OCI-LY7 (cell line): ENCODE data around the gene TMC8. TPM values are rescaled to one million over a fixed set of nuclear protein-coding genes. Genes with fewer than 3 reads are reported as not detected.

Source experiments
- BruUV-seq: library from RNA; stranded (reverse); fragments of 400-500 nt; replicated peaks from 2 replicates; lab custom pipeline; 2021; lab: Mats Ljungman, UMichigan
- CTCF ChIA-PET: fragments of 300-600 bp; sonication (Branson Sonifier 250); formaldehyde crosslinking; loops from one replicate; lab custom pipeline; 2022; ENCODE audit warnings: antibody characterized with exemption; ENCODE audit not compliant: unreplicated experiment; lab: Charles Lee
- POLR2A ChIA-PET: fragments of 300-600 bp; sonication (Branson Sonifier 250); formaldehyde crosslinking; loops from one replicate; lab custom pipeline; 2022; ENCODE audit warnings: antibody characterized with exemption; lab: Charles Lee
- DNase-seq: peaks from one replicate; pipeline ENCODE4 v3.0.0-alpha.2; 2015; ENCODE audit warnings: low spot score
- H2AFZ ChIP-seq: fragments of 200-600 bp; sonication (generic), shearing (Covaris generic); 2 replicates; pipeline ENCODE4 v1.6.1; 2014; ENCODE audit warnings: mild to moderate bottlenecking, antibody characterized with exemption, low read length, moderate library complexity
- H3K27ac ChIP-seq: fragments of 200-600 bp; sonication (generic); 2 replicates; pipeline ENCODE4 v1.5.1; 2014; ENCODE audit warnings: mixed run types, low read depth, mild to moderate bottlenecking, moderate library complexity, low read length, inconsistent platforms; ENCODE audit not compliant: poor library complexity, severe bottlenecking
- H3K36me3 ChIP-seq: fragments of 200-600 bp; sonication (generic); 2 replicates; pipeline ENCODE4 v1.6.1; 2014; ENCODE audit warnings: mild to moderate bottlenecking, antibody characterized with exemption, low read length, moderate library complexity, mixed read lengths; ENCODE audit not compliant: insufficient read depth
- H3K4me1 ChIP-seq: fragments of 200-600 bp; sonication (generic); 2 replicates; pipeline ENCODE4 v1.5.1; 2014; ENCODE audit warnings: mild to moderate bottlenecking, low read length; ENCODE audit not compliant: insufficient read depth, poor library complexity, severe bottlenecking
- H3K4me2 ChIP-seq: fragments of 200-600 bp; sonication (generic); 2 replicates; pipeline ENCODE4 v1.6.1; 2014; ENCODE audit warnings: mild to moderate bottlenecking, low read length
- H3K4me3 ChIP-seq: fragments of 200-600 bp; sonication (generic); 2 replicates; pipeline ENCODE4 v1.5.1; 2014; ENCODE audit warnings: mild to moderate bottlenecking, low read depth, low read length; ENCODE audit not compliant: poor library complexity, severe bottlenecking
- H3K79me2 ChIP-seq: fragments of 200-600 bp; sonication (generic); 2 replicates; pipeline ENCODE4 v1.6.1; 2016; ENCODE audit warnings: low read depth, mild to moderate bottlenecking, low read length, moderate library complexity, mixed read lengths; ENCODE audit not compliant: insufficient read depth
- H3K9me2 ChIP-seq: fragments of 200-600 bp; sonication (generic); 2 replicates; pipeline ENCODE4 v1.6.1; 2016; ENCODE audit warnings: mild to moderate bottlenecking, low read length, mixed read lengths; ENCODE audit not compliant: insufficient read depth
- H3K9me3 ChIP-seq: fragments of 200-600 bp; sonication (generic); 2 replicates; pipeline ENCODE4 v1.6.1; 2014; ENCODE audit warnings: mild to moderate bottlenecking, mixed run types, low read length, mixed read lengths
- H4K20me1 ChIP-seq: fragments of 200-600 bp; sonication (generic); 2 replicates; pipeline ENCODE4 v1.6.1; 2014; ENCODE audit warnings: mild to moderate bottlenecking, antibody characterized with exemption, low read length, moderate library complexity, mixed read lengths; ENCODE audit not compliant: insufficient read depth
- CTCF ChIP-seq: fragments of 200-600 bp; sonication (generic); conservative IDR thresholded peaks from 2 replicates; pipeline ENCODE4 v1.5.1; 2014; ENCODE audit warnings: mild to moderate bottlenecking, antibody characterized with exemption, low read length, moderate library complexity, mixed read lengths
- EZH2phosphoT487 ChIP-seq: fragments of 200-600 bp; sonication (generic); IDR thresholded peaks from 2 replicates; pipeline ENCODE4 v1.6.1; 2018; ENCODE audit warnings: low read depth, borderline replicate concordance, mild to moderate bottlenecking, mixed run types, antibody characterized with exemption, low read length, moderate library complexity, mixed read lengths
- intact Hi-C: fragments of 100-400 bp; cut with micrococcal nuclease; formaldehyde crosslinking; loops from one replicate; pipeline ENCODE4 v1.10.0; 2022; ENCODE audit not compliant: unreplicated experiment
- total RNA-seq, 2 experiments: library from RNA; depleted of rRNA in 1 of 2; stranded (reverse); fragments of >200 nt in 1 of 2; shearing (Covaris generic) in 1 of 2; gene quantifications; 2 replicates each; pipeline ENCODE4 v1.2.3, GENCODE V29; 2014 to 2022

The TMC8 gene
- total RNA-seq, 2 experiments from 2014 or later = 83.8 to 236 TPM

GRCh38 chr17:78082988-78083387 lies 47.6 kb upstream of the TMC8 start:
- H3K4me1 ChIP-seq = no peaks in the 10 kb centered on the region
- H3K4me2 ChIP-seq = no peak overlapping the region
- no peak overlapping the region for H3K4me3 ChIP-seq
- no peak overlapping the region for H2AFZ ChIP-seq
- DNase-seq = no peak
- no TSS peak for BruUV-seq
- intact Hi-C loops = no loop called here
- TF ChIP-seq CTCF (no peak), EZH2phosphoT487 (no peak)
- CTCF ChIA-PET = no interaction called here
- no peaks in the 10 kb centered on the region for H3K79me2 ChIP-seq
- H3K9me3 ChIP-seq = no peaks in the 10 kb centered on the region
- H4K20me1 ChIP-seq = no peaks in the 10 kb centered on the region
- POLR2A ChIA-PET = interaction anchor here (0.6 kb wide), 1 partner anchor 76 kb away, joined by 7 read pairs; no protein-coding TSS in a partner anchor
- no peaks in the 10 kb centered on the region for H3K9me2 ChIP-seq
- H3K27ac ChIP-seq = no peak overlapping the region
- peaks cover 23% of the 10 kb centered on the region for H3K36me3 ChIP-seq

GRCh38 chr17:78086740-78087139 lies 43.8 kb upstream of the TMC8 start:
- ChIA-PET CTCF (no interaction called here), POLR2A (interaction anchor here (0.6 to 0.7 kb wide), 4 partner anchors 44 to 1832 kb away, joined by 3 to 4 read pairs (median 3); partner anchors contain the start of genes TMC8 and TNRC6C)
- H3K4me1 ChIP-seq = no peaks in the 10 kb centered on the region
- peaks cover 38% of the 10 kb centered on the region for H3K36me3 ChIP-seq
- no peaks in the 10 kb centered on the region for H3K9me3 ChIP-seq
- TF ChIP-seq CTCF (no peak), EZH2phosphoT487 (no peak)
- H3K79me2 ChIP-seq = no peaks in the 10 kb centered on the region
- H3K4me3 ChIP-seq = no peak overlapping the region
- intact Hi-C loops = no loop called here
- no peaks in the 10 kb centered on the region for H4K20me1 ChIP-seq
- no peaks in the 10 kb centered on the region for H3K9me2 ChIP-seq
- DNase-seq = no peak
- no TSS peak for BruUV-seq
- H3K4me2 ChIP-seq = no peak overlapping the region
- H2AFZ ChIP-seq = no peak overlapping the region
- H3K27ac ChIP-seq = no peak overlapping the region

- no peak for DNase-seq
- Histone ChIP-seq H3K9me2 (no peaks in the 10 kb centered on the region), H3K9me3 (no peaks in the 10 kb centered on the region), H3K4me2 (no peak overlapping the region), H2AFZ (no peak overlapping the region), H3K36me3 (peaks cover 54% of the 10 kb centered on the region), H3K4me1 (no peaks in the 10 kb centered on the region), H3K27ac (no peak overlapping the region), H3K79me2 (no peaks in the 10 kb centered on the region), H3K4me3 (no peak overlapping the region), H4K20me1 (no peaks in the 10 kb centered on the region)
- TF ChIP-seq EZH2phosphoT487 (no peak), CTCF (no peak)
- intact Hi-C loops = no loop called here
- POLR2A ChIA-PET = interaction anchor here (0.6 to 0.7 kb wide), 3 partner anchors 12 to 67 kb away, joined by 3 read pairs; no protein-coding TSS in a partner anchor
- BruUV-seq = no TSS peak
- CTCF ChIA-PET = no interaction called here
These were observed 42.0 kb upstream of the TMC8 start for GRCh38 chr17:78088529-78088928.
